HG03103 (cell line): ENCODE results near the gene ANKFN1.

ENCODE experiments used
- ATAC-seq: cut with Tn5 transposase; IDR thresholded peaks from one replicate; pipeline ENCODE4 v1.9.1; 2021; ENCODE audit warnings: low read depth; ENCODE audit not compliant: unreplicated experiment

ANKFN1 gene

GRCh38 chr17:56426901-56427300 is 273.6 kb downstream of the ANKFN1 start:
- ATAC-seq, result no peak

GRCh38 chr17:56431736-56432135 is 278.5 kb downstream of the ANKFN1 start:
- ATAC-seq, result no peak

- no peak for ATAC-seq
Measured at GRCh38 chr17:56432443-56432842, 279.2 kb downstream of the ANKFN1 start.

DNA sequence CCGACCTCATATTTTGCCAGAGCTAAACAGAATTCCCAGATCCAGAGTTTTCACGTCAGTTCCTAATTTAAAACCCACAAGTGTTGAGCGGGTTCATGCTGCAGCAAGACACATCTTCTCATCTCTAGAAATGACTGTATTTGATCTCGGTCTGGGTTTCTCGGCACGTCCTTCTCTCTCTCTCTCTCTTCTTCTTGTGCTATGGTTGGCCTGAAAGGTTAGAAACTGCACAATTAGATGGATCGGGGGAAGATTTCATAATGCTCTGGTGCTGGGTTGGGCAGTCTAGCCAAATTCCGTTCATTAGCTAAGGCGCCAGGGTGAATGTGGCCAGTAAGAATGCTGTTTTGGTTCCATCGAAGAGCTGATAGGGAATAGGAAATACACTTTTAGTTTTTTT is 281.3 kb downstream of the ANKFN1 start:
- ATAC-seq, result no peak

- ATAC-seq, result no peak
Measured at GRCh38 chr17:56436142-56436541, 282.9 kb downstream of the ANKFN1 start.

DNA sequence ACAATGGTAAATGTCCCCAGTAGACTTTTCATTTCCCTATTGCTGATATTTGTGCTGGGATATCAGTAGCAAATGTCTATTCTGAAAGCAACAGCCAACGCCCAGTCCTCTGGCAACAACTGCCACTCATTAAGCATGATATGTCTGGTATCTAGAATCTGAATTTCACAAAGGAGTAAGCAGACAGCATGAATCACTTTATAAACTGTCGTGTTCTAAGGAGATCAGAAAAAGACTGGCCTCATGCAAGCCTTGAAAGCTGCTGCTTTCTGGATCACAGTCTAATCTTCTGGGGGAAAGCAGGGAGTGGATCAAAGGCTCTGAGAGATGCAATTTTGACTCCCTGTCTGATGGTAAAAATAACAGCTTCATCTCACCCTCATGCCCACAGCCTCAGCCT is 287.1 kb downstream of the ANKFN1 start:
- ATAC-seq, result no peak

DNA sequence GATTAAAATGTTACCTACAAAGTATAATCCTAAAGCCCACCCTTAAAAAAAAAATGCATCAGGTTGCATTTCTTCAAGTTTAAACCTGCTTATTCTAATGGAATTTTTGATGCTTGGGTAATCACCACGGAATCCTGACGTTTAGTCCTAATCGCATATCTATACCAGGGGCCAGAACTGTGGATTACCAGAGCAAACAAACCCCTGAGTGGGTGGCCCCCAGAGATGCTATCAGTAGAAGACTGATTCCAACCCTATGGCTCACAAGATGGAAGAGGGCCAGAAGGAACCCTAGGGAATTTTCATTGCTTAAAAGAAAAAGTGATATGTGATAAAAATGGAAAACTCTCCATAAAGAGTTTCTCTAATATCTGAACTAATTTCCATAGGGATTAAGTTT is 288.0 kb downstream of the ANKFN1 start:
- ATAC-seq, result no peak

GRCh38 chr17:56445692-56446411 is 292.6 kb downstream of the ANKFN1 start:
- ATAC-seq, result no peak

GRCh38 chr17:56447171-56447570 is 293.9 kb downstream of the ANKFN1 start:
- ATAC-seq, result no peak

DNA sequence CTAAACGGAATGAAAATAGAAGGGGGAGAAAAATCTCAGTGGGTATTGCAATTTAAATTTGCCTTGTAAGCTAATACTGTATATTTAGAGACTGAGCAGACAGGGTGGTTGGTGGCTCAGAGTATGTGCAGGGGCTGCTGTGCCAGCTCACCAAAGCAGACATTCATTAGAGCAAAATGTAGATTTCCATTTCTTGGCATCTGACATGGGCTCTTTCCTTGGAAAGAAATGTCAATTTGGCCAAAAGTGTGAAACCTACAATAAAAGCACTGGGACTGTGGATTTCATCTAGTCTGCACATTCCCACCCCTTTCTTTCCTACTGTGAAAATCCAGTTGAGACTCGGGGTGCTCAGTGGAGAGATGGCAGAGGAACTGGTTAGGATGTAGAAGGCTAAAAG is 295.1 kb downstream of the ANKFN1 start:
- ATAC-seq, result no peak

- ATAC-seq, result no peak
Measured at GRCh38 chr17:56449176-56449575, 295.9 kb downstream of the ANKFN1 start.

GRCh38 chr17:56451629-56452028 is 298.4 kb downstream of the ANKFN1 start:
- no peak for ATAC-seq

- ATAC-seq, result no peak
Measured at GRCh38 chr17:56452461-56452860, 299.2 kb downstream of the ANKFN1 start.

DNA sequence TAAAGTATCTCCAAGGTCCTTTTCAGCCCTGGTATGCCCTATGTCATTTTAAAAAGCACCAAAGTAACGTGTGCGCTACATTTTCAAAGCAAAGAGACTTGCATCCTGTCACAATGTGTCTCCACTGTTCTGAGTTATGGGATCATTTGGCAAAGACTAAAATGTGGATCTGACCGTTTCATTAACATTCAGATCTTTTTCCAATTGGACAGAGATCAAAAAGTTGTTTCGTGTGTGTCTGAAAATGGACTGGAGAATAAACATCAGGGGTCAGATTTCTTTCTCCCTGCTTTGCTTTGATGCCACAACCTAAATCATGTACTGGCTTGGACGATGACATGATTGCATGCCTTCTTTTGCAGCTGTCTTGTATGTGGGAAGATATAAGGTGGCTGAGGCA is 304.2 kb downstream of the ANKFN1 start:
- no peak for ATAC-seq

GRCh38 chr17:56465886-56466285 is 312.6 kb downstream of the ANKFN1 start:
- ATAC-seq, result no peak

DNA sequence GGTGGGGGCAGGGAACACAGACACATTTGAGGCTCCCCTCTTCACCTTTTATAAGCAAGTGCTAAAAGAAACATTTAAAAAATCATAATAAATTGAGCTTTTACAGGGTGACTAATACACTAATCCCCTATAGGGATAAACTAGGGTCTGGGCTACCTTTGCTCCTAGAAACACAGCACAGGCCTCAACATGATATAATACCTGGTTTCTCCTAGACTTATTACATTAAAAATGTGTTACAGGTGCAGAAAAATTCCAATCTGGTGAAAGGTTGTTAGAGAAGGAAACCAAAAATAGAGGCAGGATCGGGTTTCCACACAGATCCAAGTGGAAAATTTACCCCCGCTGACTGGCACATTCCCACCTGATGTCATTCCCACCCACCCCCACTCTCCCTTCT is 315.6 kb downstream of the ANKFN1 start:
- no peak for ATAC-seq

GRCh38 chr17:56471696-56472095 is 318.4 kb downstream of the ANKFN1 start:
- ATAC-seq, result no peak

- ATAC-seq, result no peak
Measured at GRCh38 chr17:56475116-56475515, 321.8 kb downstream of the ANKFN1 start.

DNA sequence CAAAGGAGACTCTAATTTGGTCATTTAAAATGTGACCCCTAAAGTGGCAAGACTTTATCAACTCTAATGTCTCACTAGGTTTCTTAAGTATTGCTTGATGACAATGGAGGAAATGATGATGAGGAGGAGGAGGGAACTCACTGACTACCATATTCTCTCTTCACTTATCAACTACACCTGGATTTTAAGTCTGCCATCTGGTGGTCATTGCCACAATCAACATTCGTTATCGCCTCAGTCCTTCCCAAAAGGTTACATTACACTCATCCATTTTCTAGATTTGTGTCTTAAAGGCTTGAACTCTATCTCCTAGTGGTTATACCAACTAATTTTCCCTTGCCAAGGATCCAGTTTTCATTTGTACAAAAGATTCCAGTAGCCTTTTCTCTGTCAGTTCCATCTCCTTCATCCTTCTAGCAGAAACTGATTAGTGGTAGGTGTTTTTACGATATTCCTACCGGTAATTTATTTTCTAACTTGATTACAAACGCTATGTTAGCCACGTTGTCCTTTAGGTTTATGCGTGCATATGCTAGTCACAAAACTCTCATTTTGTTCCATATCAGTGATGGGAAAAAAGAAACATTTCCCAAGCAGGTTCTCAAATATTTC is 325.7 kb downstream of the ANKFN1 start:
- ATAC-seq, result no peak

- ATAC-seq, result no peak
Measured at GRCh38 chr17:56480501-56480900, 327.2 kb downstream of the ANKFN1 start.

GRCh38 chr17:56481659-56482058 is 328.4 kb downstream of the ANKFN1 start:
- no peak for ATAC-seq

DNA sequence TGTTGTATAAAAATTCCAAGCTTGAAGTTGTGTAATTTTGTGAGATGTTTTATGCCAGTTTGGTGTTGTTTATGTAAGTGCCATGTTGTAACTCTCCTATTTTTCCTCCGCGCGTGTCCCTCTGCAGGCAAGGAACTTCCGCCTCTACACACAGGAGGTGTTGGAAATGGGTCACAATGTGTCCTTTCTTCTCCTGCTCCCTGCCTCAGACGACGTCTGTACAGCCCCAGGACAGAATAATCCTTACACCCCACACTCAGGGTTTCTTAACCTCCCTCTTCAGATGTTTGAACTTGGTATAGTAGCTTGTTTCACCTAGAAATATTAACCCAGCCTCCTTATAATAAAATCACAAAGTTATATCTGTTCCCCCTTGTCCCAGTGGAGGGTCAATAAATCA is 329.0 kb downstream of the ANKFN1 start:
- no peak for ATAC-seq
